ENCODE measurements around the gene ZNF79.

Gene ZNF79
- total RNA-seq: 10.3 reads per million, percentile 32 among the genes with 10 or more reads in this experiment

GRCh38 chr9:127423934-127424675, at the start of gene ZNF79:
TSS of gene ZNF79 (plus strand) at chr9:127424382. CDS start at chr9:127424788, 406 bp downstream.
- peak; percentile 88 for DNase-seq

- no peak for DNase-seq
Observed at GRCh38 chr9:127380479-127380878, 43.7 kb upstream of the ZNF79 start.

- no peak for DNase-seq
Observed at GRCh38 chr9:127382541-127382940, 41.6 kb upstream of the ZNF79 start.

GRCh38 chr9:127384016-127384730, 40.0 kb upstream of the ZNF79 start:
- DNase-seq: no peak

- DNase-seq: no peak
Observed at GRCh38 chr9:127384901-127385300, 39.3 kb upstream of the ZNF79 start.

GRCh38 chr9:127386249-127386648, 37.9 kb upstream of the ZNF79 start:
- no peak for DNase-seq

- DNase-seq: no peak
Observed at GRCh38 chr9:127386981-127387380, 37.2 kb upstream of the ZNF79 start.

GRCh38 chr9:127388037-127388855, 35.9 kb upstream of the ZNF79 start:
- peak; percentile 81 for DNase-seq

GRCh38 chr9:127388856-127389238, 35.3 kb upstream of the ZNF79 start:
- no peak for DNase-seq

GRCh38 chr9:127389381-127390247, 34.6 kb upstream of the ZNF79 start:
- no peak for DNase-seq

- no peak for DNase-seq
Observed at GRCh38 chr9:127390248-127390545, 34.0 kb upstream of the ZNF79 start.

GRCh38 chr9:127390563-127390962, 33.6 kb upstream of the ZNF79 start:
- no peak for DNase-seq

- no peak for DNase-seq
Observed at GRCh38 chr9:127392166-127392565, 32.0 kb upstream of the ZNF79 start.

GRCh38 chr9:127392976-127393375, 31.2 kb upstream of the ZNF79 start:
- DNase-seq: no peak

- no peak for DNase-seq
Observed at GRCh38 chr9:127393645-127394044, 30.5 kb upstream of the ZNF79 start.

GRCh38 chr9:127395497-127396252, 28.5 kb upstream of the ZNF79 start:
- DNase-seq: no peak

GRCh38 chr9:127396253-127396807, 27.9 kb upstream of the ZNF79 start:
- no peak for DNase-seq

- peak; percentile 79 for DNase-seq
Observed at GRCh38 chr9:127396808-127397645, 27.2 kb upstream of the ZNF79 start, which contains the start of gene SLC2A8. TSS of gene SLC2A8 (plus strand) at chr9:127397169. CDS start at chr9:127397231, 62 bp downstream.

- no peak for DNase-seq
Observed at GRCh38 chr9:127397646-127398274, 26.4 kb upstream of the ZNF79 start.

GRCh38 chr9:127398275-127398647, 25.9 kb upstream of the ZNF79 start:
- no peak for DNase-seq

Measured in effector CD4-positive, alpha-beta T cell (primary cell).